GM23338 (cell line): Measurements from ENCODE around the gene PTPRR. TPM values are rescaled to one million over a fixed set of nuclear protein-coding genes. Genes with fewer than 3 reads are reported as not detected.

Experiments
- ATAC-seq: fragments of 200-7000 bp; cut with Tn5 transposase; 3 replicates; pipeline ENCODE4 v1.9.1; 2020
- DNase-seq: peaks from one replicate; pipeline ENCODE4 v3.0.0-alpha.2; 2015; ENCODE audit warnings: low spot score
- H2AFZ ChIP-seq: fragments of 200-600 bp; sonication (generic); 2 replicates; pipeline ENCODE4 v1.8.0; 2016; ENCODE audit warnings: antibody characterized with exemption, mild to moderate bottlenecking, moderate library complexity
- H3F3A ChIP-seq: fragments of 200-600 bp; sonication (generic); replicated peaks from 2 replicates; pipeline ENCODE4 v1.8.0; 2017; ENCODE audit warnings: antibody characterized with exemption, mixed run types, low read depth
- H3K27ac ChIP-seq: fragments of 200-600 bp; sonication (generic); 2 replicates; pipeline ENCODE4 v1.6.1; 2016; ENCODE audit warnings: low read depth
- H3K27me3 ChIP-seq: fragments of 200-600 bp; sonication (generic); 2 replicates; pipeline ENCODE4 v1.8.0; 2016; ENCODE audit warnings: mild to moderate bottlenecking, mixed run types, moderate library complexity; ENCODE audit not compliant: insufficient read depth
- H3K36me3 ChIP-seq: fragments of 200-600 bp; sonication (generic); 2 replicates; pipeline ENCODE4 v1.8.0; 2016; ENCODE audit warnings: mild to moderate bottlenecking; ENCODE audit not compliant: insufficient read depth
- H3K4me1 ChIP-seq: fragments of 200-600 bp; sonication (generic); 2 replicates; pipeline ENCODE4 v1.8.0; 2016; ENCODE audit warnings: mild to moderate bottlenecking, moderate library complexity; ENCODE audit not compliant: insufficient read depth
- H3K4me2 ChIP-seq: fragments of 200-600 bp; sonication (generic); 2 replicates; pipeline ENCODE4 v1.7.1; 2017; ENCODE audit warnings: mixed run types
- H3K4me3 ChIP-seq: fragments of 200-600 bp; sonication (generic); 2 replicates; pipeline ENCODE4 v1.6.1; 2016; ENCODE audit warnings: mixed run types
- H3K79me2 ChIP-seq: fragments of 200-600 bp; sonication (generic); replicated peaks from 2 replicates; pipeline ENCODE4 v1.8.0; 2017; ENCODE audit warnings: mild to moderate bottlenecking; ENCODE audit not compliant: insufficient read depth
- H3K9me2 ChIP-seq: fragments of 200-600 bp; sonication (generic); 2 replicates; pipeline ENCODE4 v1.8.0; 2017; ENCODE audit not compliant: insufficient read depth
- H4K20me1 ChIP-seq: fragments of 200-600 bp; sonication (generic); replicated peaks from 2 replicates; pipeline ENCODE4 v1.8.0; 2017; ENCODE audit warnings: mild to moderate bottlenecking; ENCODE audit not compliant: insufficient read depth
- H3K27ac Mint-ChIP-seq: 2 replicates; pipeline ENCODE4 v1.8.0; 2020; ENCODE audit warnings: inconsistent platforms, mild to moderate bottlenecking, moderate library complexity, mixed read lengths
- H3K27me3 Mint-ChIP-seq: 3 replicates; pipeline ENCODE4 v1.8.0; 2022; ENCODE audit warnings: low read depth, mild to moderate bottlenecking, moderate library complexity, mixed read lengths, inconsistent platforms; ENCODE audit not compliant: insufficient read depth, poor library complexity
- H3K36me3 Mint-ChIP-seq: 3 replicates; pipeline ENCODE4 v1.8.0; 2021; ENCODE audit warnings: low read depth, mild to moderate bottlenecking, inconsistent platforms, moderate library complexity, mixed read lengths
- H3K4me1 Mint-ChIP-seq: 3 replicates; pipeline ENCODE4 v1.8.0; 2020; ENCODE audit warnings: mild to moderate bottlenecking, inconsistent platforms, mixed read lengths
- H3K4me3 Mint-ChIP-seq: 3 replicates; pipeline ENCODE4 v1.8.0; 2021; ENCODE audit warnings: moderate library complexity, mild to moderate bottlenecking, inconsistent platforms, mixed read lengths
- H3K9me3 Mint-ChIP-seq: 3 replicates; pipeline ENCODE4 v1.8.0; 2020; ENCODE audit warnings: moderate library complexity, mild to moderate bottlenecking, inconsistent platforms, mixed read lengths
- CREB1 ChIP-seq: fragments of 250-450 bp; sonication (Bioruptor Pico); IDR thresholded peaks from 2 replicates; pipeline ENCODE4 v1.5.0; 2020; ENCODE audit warnings: low read depth, mild to moderate bottlenecking, moderate library complexity
- CTCF ChIP-seq, 2 experiments: fragments of 200-600 bp in 1 of 2; sonication (generic) in 1 of 2; conservative IDR thresholded peaks; 2 replicates each; pipeline versions ENCODE4 v1.5.1 to v1.6.1; 2016 to 2017; ENCODE audit warnings: antibody characterized with exemption in 2 of 2, low read depth in 2 of 2, mild to moderate bottlenecking in 2 of 2, moderate library complexity in 1 of 2
- ETS1 ChIP-seq: IDR thresholded peaks from 2 replicates; pipeline ENCODE4 v1.6.1; 2016; ENCODE audit warnings: antibody characterized with exemption
- EZH2 ChIP-seq: fragments of 200-600 bp; sonication (generic); IDR thresholded peaks from one replicate; pipeline ENCODE4 v1.8.0; 2017; ENCODE audit warnings: antibody characterized with exemption, mild to moderate bottlenecking, low read depth; ENCODE audit not compliant: unreplicated experiment
- EZH2phosphoT487 ChIP-seq: fragments of 200-600 bp; sonication (generic); IDR thresholded peaks from one replicate; pipeline ENCODE4 v1.8.1; 2018; ENCODE audit warnings: antibody characterized with exemption; ENCODE audit not compliant: unreplicated experiment
- NANOG ChIP-seq: IDR thresholded peaks from 2 replicates; pipeline ENCODE4 v1.6.1; 2016; ENCODE audit warnings: antibody characterized with exemption, borderline replicate concordance
- POLR2AphosphoS5 ChIP-seq: IDR thresholded peaks from 2 replicates; pipeline ENCODE4 v1.6.1; 2016; ENCODE audit warnings: antibody characterized with exemption, low read depth
- REST ChIP-seq: IDR thresholded peaks from one replicate; pipeline ENCODE4 v1.6.1; 2018; ENCODE audit warnings: antibody characterized with exemption; ENCODE audit not compliant: unreplicated experiment
- ZNF114 ChIP-seq: fragments of 250-450 bp; sonication (Bioruptor Pico); IDR thresholded peaks from 2 replicates; pipeline ENCODE4 v1.5.0; 2020; ENCODE audit warnings: mild to moderate bottlenecking, moderate library complexity
- ZNF331 ChIP-seq: fragments of 250-450 bp; sonication (Bioruptor Pico); IDR thresholded peaks from 2 replicates; pipeline ENCODE4 v1.5.0; 2020; ENCODE audit warnings: low read depth, mild to moderate bottlenecking, moderate library complexity
- ZNF462 ChIP-seq: fragments of 250-450 bp; sonication (Bioruptor Pico); IDR thresholded peaks from 2 replicates; pipeline ENCODE4 v1.5.0; 2020; ENCODE audit warnings: mild to moderate bottlenecking, moderate library complexity
- polyA plus RNA-seq: library from polyadenylated mRNA; unstranded; fragments of >200 nt; fragmentation: Nextera tagmentation; extraction: Ambion mirVana; gene quantifications from 2 replicates; pipeline ENCODE4 v1.2.1, GENCODE V29; 2016
- total RNA-seq: library from RNA; depleted of rRNA; stranded (reverse); fragments of >200 nt; shearing (Covaris generic); gene quantifications from 2 replicates; pipeline ENCODE4 v1.2.3, GENCODE V29; 2014

Gene PTPRR
- total and polyA plus RNA-seq, 2 experiments from 2014 or later: 0.26 to 0.76 TPM

GRCh38 chr12:70885956-70886355 is 34.6 kb downstream of the PTPRR start:
- ATAC-seq: no peak
- Histone ChIP-seq H3K4me2 (no peak overlapping the region), H3K36me3 (no peaks in the 10 kb centered on the region), H4K20me1 (no peaks in the 10 kb centered on the region), H2AFZ (no peak overlapping the region), H3F3A (no peaks in the 10 kb centered on the region), H3K4me3 (no peak overlapping the region), H3K79me2 (no peaks in the 10 kb centered on the region), H3K27ac (no peak overlapping the region), H3K4me1 (no peaks in the 10 kb centered on the region), H3K9me2 (no peaks in the 10 kb centered on the region), H3K27me3 (no peaks in the 10 kb centered on the region)
- H3K4me3 Mint-ChIP-seq: no peak overlapping the region
- no peaks in the 10 kb centered on the region for H3K27me3 Mint-ChIP-seq
- H3K36me3 Mint-ChIP-seq: no peaks in the 10 kb centered on the region
- H3K4me1 Mint-ChIP-seq: no peaks in the 10 kb centered on the region
- TF ChIP-seq ZNF462 (CRISPR knock-in tag) (no peak), EZH2phosphoT487 (no peak), EZH2 (no peak), ZNF331 (CRISPR knock-in tag) (no peak), REST (no peak), CTCF (conservative IDR thresholded peaks at IDR 0.05; ENCODE audit: low read depth in 2 of 2) (no peak), ETS1 (no peak), CREB1 (CRISPR knock-in tag) (no peak), POLR2AphosphoS5 (no peak), NANOG (no peak), ZNF114 (CRISPR knock-in tag) (no peak)
- H3K27ac Mint-ChIP-seq: no peak overlapping the region
- H3K9me3 Mint-ChIP-seq: no peaks in the 10 kb centered on the region
- no peak for DNase-seq
